Endothelial cell of umbilical vein (primary cell): ENCODE measurements around the gene MRPL4. TPM values are rescaled to one million over a fixed set of nuclear protein-coding genes. Genes with fewer than 3 reads are reported as not detected.

Experiments used
- BruUV-seq: library from RNA; stranded (reverse); fragments of 400-500 nt; replicated peaks from 2 replicates; lab custom pipeline; 2021; lab: Mats Ljungman, UMichigan
- CTCF ChIA-PET: fragments of 300-600, 350-600 bp; sonication (Branson Sonifier 250); formaldehyde crosslinking; loops from one replicate; lab custom pipeline; 2021; ENCODE audit warnings: antibody characterized with exemption, inconsistent platforms; lab: Charles Lee
- POLR2A ChIA-PET: fragments of 300-600, 350-600 bp; sonication (Branson Sonifier 250); formaldehyde crosslinking; loops from one replicate; lab custom pipeline; 2021; ENCODE audit warnings: antibody characterized with exemption, inconsistent platforms; lab: Charles Lee
- DNase-seq: peaks from one replicate; pipeline ENCODE4 v3.0.0-alpha.2; 2011; ENCODE audit warnings: low read depth, low spot score
- FAIRE-seq: peaks from 2 replicates; lab custom pipeline; 2011; peaks lifted over from hg19 to GRCh38; lab: Jason Lieb, UNC
- H2AFZ ChIP-seq: 2 replicates; pipeline ENCODE4 v1.6.0; 2012; ENCODE audit warnings: low read depth, low read length, control low read depth, inconsistent platforms
- H3K27ac ChIP-seq: 2 replicates; pipeline ENCODE4 v1.5.1; 2011; ENCODE audit warnings: low read depth, mild to moderate bottlenecking, control low read depth, low read length, moderate library complexity; ENCODE audit not compliant: insufficient read depth
- H3K27me3 ChIP-seq, 2 experiments: 2 replicates each; pipeline versions ENCODE4 v1.6.0 to v1.6.1; 2011; ENCODE audit warnings: low read length in 2 of 2, mixed read lengths in 1 of 2; ENCODE audit not compliant: control insufficient read depth in 2 of 2, insufficient read depth in 2 of 2
- H3K36me3 ChIP-seq, 2 experiments: 2 replicates in 1 of 2; 3 replicates in 1 of 2; pipeline ENCODE4 v1.5.1; 2011; ENCODE audit warnings: low read length in 2 of 2, mild to moderate bottlenecking in 1 of 2, moderate library complexity in 1 of 2; ENCODE audit not compliant: control insufficient read depth in 2 of 2, insufficient read depth in 2 of 2; ENCODE audit errors: extremely low read depth in 1 of 2
- H3K4me1 ChIP-seq: 3 replicates; pipeline ENCODE4 v1.5.1; 2011; ENCODE audit warnings: mild to moderate bottlenecking, low read length; ENCODE audit not compliant: control insufficient read depth, insufficient read depth; ENCODE audit errors: extremely low read depth
- H3K4me2 ChIP-seq: 2 replicates; pipeline ENCODE4 v1.6.1; 2011; ENCODE audit warnings: low read length, control low read depth, mixed read lengths; ENCODE audit not compliant: insufficient read depth
- H3K4me3 ChIP-seq, 3 experiments: fragments of 200-600 bp in 1 of 3; sonication (generic), shearing (Covaris generic) in 1 of 3; replicated peaks in 1 of 3; 2 replicates each; pipeline ENCODE4 v1.5.1; 2011 to 2016; ENCODE audit warnings: control low read depth in 3 of 3, low read length in 3 of 3, mild to moderate bottlenecking in 2 of 3, inconsistent platforms in 1 of 3, low read depth in 1 of 3, moderate library complexity in 1 of 3; ENCODE audit not compliant: insufficient read depth in 1 of 3
- H3K79me2 ChIP-seq: 2 replicates; pipeline ENCODE4 v1.6.0; 2012; ENCODE audit warnings: low read length, inconsistent platforms; ENCODE audit not compliant: control insufficient read depth, insufficient read depth
- H3K9ac ChIP-seq: replicated peaks from 2 replicates; pipeline ENCODE3; 2011; ENCODE audit warnings: low read length, control low read depth; ENCODE audit not compliant: insufficient read depth; ENCODE audit errors: extremely low read depth
- H3K9me1 ChIP-seq: replicated peaks from 3 replicates; pipeline ENCODE4 v1.6.0; 2011; ENCODE audit warnings: mild to moderate bottlenecking, low read length; ENCODE audit not compliant: control insufficient read depth, insufficient read depth; ENCODE audit errors: extremely low read depth
- H3K9me3 ChIP-seq: replicated peaks from 2 replicates; pipeline ENCODE4 v1.5.1; 2012; ENCODE audit warnings: low read length, inconsistent platforms; ENCODE audit not compliant: control insufficient read depth, insufficient read depth
- H4K20me1 ChIP-seq: replicated peaks from 2 replicates; pipeline ENCODE3; 2011; ENCODE audit warnings: mild to moderate bottlenecking, low read length; ENCODE audit not compliant: control insufficient read depth, insufficient read depth; ENCODE audit errors: extremely low read depth
- GATA2 ChIP-seq: IDR thresholded peaks from 2 replicates; pipeline ENCODE4 v1.7.0; 2011; ENCODE audit warnings: low read depth, mild to moderate bottlenecking, moderate library complexity, mixed read lengths, low read length; ENCODE audit not compliant: insufficient read length, insufficient read depth
- POLR2AphosphoS5 ChIP-seq: IDR thresholded peaks from 2 replicates; pipeline ENCODE4 v1.6.1; 2012; ENCODE audit warnings: low read depth, mild to moderate bottlenecking, control low read depth, low read length, moderate library complexity; ENCODE audit not compliant: insufficient read depth
- dilution Hi-C: fragments of 300-500 bp; cut with MboI; formaldehyde crosslinking; loops from one replicate; pipeline ENCODE4 v1.15.0; 2019; ENCODE audit warnings: low sequenced_read_pairs; ENCODE audit not compliant: extremely low pct_ligation_motif_present
- intact Hi-C: fragments of 100-400 bp; cut with micrococcal nuclease; formaldehyde crosslinking; loops from one replicate; pipeline ENCODE4 v1.10.0; 2022
- polyA plus RNA-seq, 4 experiments: library from polyadenylated mRNA; depleted of rRNA in 3 of 4; stranded (reverse) in 3 of 4; unstranded in 1 of 4; fragments of >200 nt; gene quantifications; 2 replicates each; pipeline versions ENCODE4 v1.2.1 to v1.2.3, GENCODE V29; 2011 to 2012; ENCODE audit warnings: missing spikeins in 1 of 4
- total RNA-seq: library from RNA; stranded (reverse); gene quantifications from 2 replicates; pipeline ENCODE4 v1.2.3, GENCODE V29; 2021
- TF ChIP-seq, protein P1 (sequence below): IDR thresholded peaks from 2 replicates; pipeline ENCODE4 v1.6.1; 2011; ENCODE audit not compliant: insufficient read depth, insufficient read length
- TF ChIP-seq, protein P2 (sequence below), 2 donors: IDR thresholded peaks; 1 replicate in 1 of 2; 2 replicates in 1 of 2; pipeline ENCODE4 v1.5.1; 2011; ENCODE audit warnings: low read length in 2 of 2, mild to moderate bottlenecking in 2 of 2, moderate library complexity in 2 of 2, control low read depth in 1 of 2, inconsistent platforms in 1 of 2, low read depth in 1 of 2; ENCODE audit not compliant: insufficient read depth in 1 of 2; ENCODE audit errors: extremely low read depth in 1 of 2

The MRPL4 gene
- total and polyA plus RNA-seq, 2 donors (not counting 3 experiments of a cell fraction or from before 2014, with no cell fraction given) = 70.4 to 118 TPM

GRCh38 chr19:10268071-10268470 is 16.1 kb downstream of the MRPL4 start:
- POLR2A ChIA-PET = interaction anchor here (0.5 kb wide), 1 partner anchor 280 kb away, joined by 8 read pairs; no protein-coding TSS in a partner anchor
- CTCF ChIA-PET = interaction anchor here (0.6 to 9.0 kb wide), 4 partner anchors 10 to 216 kb away, joined by 4 to 411 read pairs (median 66); no protein-coding TSS in a partner anchor
- dilution Hi-C loops = no loop called here
- BruUV-seq = no TSS peak
- H3K4me2 ChIP-seq = peak overlapping the region; percentile 15
- H3K4me3 ChIP-seq = no peak overlapping the region
- no peaks in the 10 kb centered on the region for H3K9me3 ChIP-seq
- peak overlapping the region; percentile 67 for H2AFZ ChIP-seq
- H3K4me1 ChIP-seq = peaks cover 36% of the 10 kb centered on the region
- no peaks in the 10 kb centered on the region for H3K27me3 ChIP-seq
- no peaks in the 10 kb centered on the region for H4K20me1 ChIP-seq
- H3K79me2 ChIP-seq = no peaks in the 10 kb centered on the region
- peak; percentile 81 for FAIRE-seq
- no peaks in the 10 kb centered on the region for H3K9me1 ChIP-seq
- H3K36me3 ChIP-seq = no peaks in the 10 kb centered on the region
- H3K27ac ChIP-seq = peak overlapping the region; percentile 55
- intact Hi-C loops = loop anchor here (1.0 to 2.0 kb wide), 2 partner anchors 9 to 113 kb away; partner anchors contain the start of gene TYK2
- peak; percentile 37 for DNase-seq
- TF ChIP-seq POLR2AphosphoS5 (peak; percentile 20), GATA2 (no peak)
- peak overlapping the region; percentile 19 for H3K9ac ChIP-seq

DNA sequence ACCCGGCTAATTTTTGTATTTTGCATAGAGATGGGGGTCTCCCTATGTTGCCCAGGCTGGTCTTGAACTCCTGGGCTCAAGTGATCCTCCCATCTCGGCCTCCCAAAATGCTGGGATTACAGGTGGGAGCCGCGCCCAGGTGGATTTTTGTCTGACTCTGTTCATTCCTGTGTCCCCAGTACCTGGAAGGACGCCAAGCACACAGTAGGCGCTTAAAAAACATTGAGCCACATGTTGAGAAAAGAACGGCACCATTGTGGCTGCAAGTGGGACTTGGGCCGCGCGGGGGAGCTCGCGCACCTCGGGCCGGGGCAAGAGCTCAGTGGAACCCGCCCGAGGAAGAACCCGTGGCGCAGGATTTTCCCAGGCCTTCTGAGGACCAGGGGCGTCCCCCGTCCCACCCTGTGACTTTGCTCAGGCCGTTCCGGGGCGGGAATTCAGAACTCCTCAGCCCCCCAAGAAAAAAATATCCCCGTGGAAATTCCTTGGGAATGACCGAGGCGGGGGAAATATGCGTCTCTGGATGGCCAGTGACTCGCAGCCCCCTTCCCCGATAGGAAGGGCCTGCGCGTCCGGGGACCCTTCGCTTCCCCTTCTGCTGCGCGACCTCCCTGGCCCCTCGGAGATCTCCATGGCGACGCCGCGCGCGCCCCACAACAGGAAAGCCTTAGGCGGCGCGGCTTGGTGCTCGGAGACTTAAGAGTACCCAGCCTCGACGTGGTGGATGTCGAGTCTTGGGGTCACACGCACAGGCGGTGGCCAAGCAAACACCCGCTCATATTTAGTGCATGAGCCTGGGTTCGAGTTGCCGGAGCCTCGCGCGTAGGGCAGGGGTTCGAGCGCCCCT is 17.5 kb downstream of the MRPL4 start:
- peak overlapping the region; percentile 50 for H3K4me2 ChIP-seq
- peak overlapping the region; percentile 73 for H3K27ac ChIP-seq
- H4K20me1 ChIP-seq = no peaks in the 10 kb centered on the region
- BruUV-seq = no TSS peak
- no peaks in the 10 kb centered on the region for H3K79me2 ChIP-seq
- peak; percentile 90 for DNase-seq
- peak; percentile 84 for FAIRE-seq
- ChIA-PET POLR2A (interaction anchor here (0.7 to 2.6 kb wide), 6 partner anchors 9 to 121 kb away, joined by 5 to 15 read pairs (median 12); partner anchors contain the start of genes ICAM4 and ICAM5), CTCF (interaction anchor here (0.6 to 9.0 kb wide), 34 partner anchors 10 to 154 kb away, joined by 3 to 411 read pairs (median 6); partner anchors contain the start of genes CDC37, FDX2, ICAM4 and ICAM5)
- no peaks in the 10 kb centered on the region for H3K36me3 ChIP-seq
- H3K4me1 ChIP-seq = peaks cover 36% of the 10 kb centered on the region
- peak overlapping the region; percentile 9 for H2AFZ ChIP-seq
- intact Hi-C loops = loop anchor here (1.0 to 5.0 kb wide), 5 partner anchors 17 to 120 kb away; partner anchors contain the start of genes FDX2, ICAM4, RAVER1 and TYK2
- peak overlapping the region; percentile 61 for H3K9ac ChIP-seq
- dilution Hi-C loops = no loop called here
- no peaks in the 10 kb centered on the region for H3K9me3 ChIP-seq
- H3K27me3 ChIP-seq = no peaks in the 10 kb centered on the region
- H3K9me1 ChIP-seq = no peaks in the 10 kb centered on the region
- TF ChIP-seq, protein P1, sequence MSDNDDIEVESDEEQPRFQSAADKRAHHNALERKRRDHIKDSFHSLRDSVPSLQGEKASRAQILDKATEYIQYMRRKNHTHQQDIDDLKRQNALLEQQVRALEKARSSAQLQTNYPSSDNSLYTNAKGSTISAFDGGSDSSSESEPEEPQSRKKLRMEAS = peak; percentile 11
- no peak for TF ChIP-seq POLR2AphosphoS5
- TF ChIP-seq, protein P2, sequence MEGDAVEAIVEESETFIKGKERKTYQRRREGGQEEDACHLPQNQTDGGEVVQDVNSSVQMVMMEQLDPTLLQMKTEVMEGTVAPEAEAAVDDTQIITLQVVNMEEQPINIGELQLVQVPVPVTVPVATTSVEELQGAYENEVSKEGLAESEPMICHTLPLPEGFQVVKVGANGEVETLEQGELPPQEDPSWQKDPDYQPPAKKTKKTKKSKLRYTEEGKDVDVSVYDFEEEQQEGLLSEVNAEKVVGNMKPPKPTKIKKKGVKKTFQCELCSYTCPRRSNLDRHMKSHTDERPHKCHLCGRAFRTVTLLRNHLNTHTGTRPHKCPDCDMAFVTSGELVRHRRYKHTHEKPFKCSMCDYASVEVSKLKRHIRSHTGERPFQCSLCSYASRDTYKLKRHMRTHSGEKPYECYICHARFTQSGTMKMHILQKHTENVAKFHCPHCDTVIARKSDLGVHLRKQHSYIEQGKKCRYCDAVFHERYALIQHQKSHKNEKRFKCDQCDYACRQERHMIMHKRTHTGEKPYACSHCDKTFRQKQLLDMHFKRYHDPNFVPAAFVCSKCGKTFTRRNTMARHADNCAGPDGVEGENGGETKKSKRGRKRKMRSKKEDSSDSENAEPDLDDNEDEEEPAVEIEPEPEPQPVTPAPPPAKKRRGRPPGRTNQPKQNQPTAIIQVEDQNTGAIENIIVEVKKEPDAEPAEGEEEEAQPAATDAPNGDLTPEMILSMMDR (IDR thresholded peaks at IDR 0.05; ENCODE audit: extremely low read depth in 1 of 2, insufficient read depth in 1 of 2, low read depth in 1 of 2, low read length in 2 of 2) = peak; percentile 88 to 93
- H3K4me3 ChIP-seq = no peak overlapping the region
